Activated CD8-positive, alpha-beta T cell treated with anti-CD3 and anti-CD28 coated beads, Interleukin-2, amount 10 ng/mL, durations not matched to agents 7 days and 5 days (primary cell): ENCODE measurements around the gene SEC63. TPM values are rescaled to one million over a fixed set of nuclear protein-coding genes. Genes with fewer than 3 reads are reported as not detected.

Experiments used
- ATAC-seq: fragments of 150-1000 bp; cut with Tn5 transposase; one replicate; pipeline ENCODE4 v1.10.0; 2021; ENCODE audit warnings: moderate library complexity
- CTCF ChIA-PET: fragments of 350-600 bp; sonication (Branson Sonifier 250); formaldehyde crosslinking; loops from one replicate; lab custom pipeline; 2021; ENCODE audit warnings: antibody characterized with exemption; lab: Charles Lee
- POLR2A ChIA-PET: fragments of 350-600 bp; sonication (Branson Sonifier 250); formaldehyde crosslinking; loops from one replicate; lab custom pipeline; 2021; ENCODE audit warnings: antibody characterized with exemption; lab: Charles Lee
- DNase-seq: peaks from one replicate; pipeline ENCODE4 v3.0.0-alpha.2; 2020
- H3K27ac Mint-ChIP-seq: one replicate; pipeline ENCODE4 v1.8.0; 2021; ENCODE audit warnings: mild to moderate bottlenecking, mixed read lengths
- H3K27me3 Mint-ChIP-seq: one replicate; pipeline ENCODE4 v1.8.0; 2021; ENCODE audit warnings: low read depth, mixed read lengths
- H3K36me3 Mint-ChIP-seq: one replicate; pipeline ENCODE4 v1.8.0; 2021; ENCODE audit warnings: low read depth, mixed read lengths
- H3K4me1 Mint-ChIP-seq: one replicate; pipeline ENCODE4 v1.8.0; 2021; ENCODE audit warnings: low read depth, mixed read lengths
- H3K4me3 Mint-ChIP-seq: one replicate; pipeline ENCODE4 v1.8.0; 2021; ENCODE audit warnings: mild to moderate bottlenecking, mixed read lengths
- H3K9me3 Mint-ChIP-seq: one replicate; pipeline ENCODE4 v1.8.0; 2022; ENCODE audit warnings: mixed read lengths; ENCODE audit not compliant: insufficient read depth
- total RNA-seq, 2 experiments: library from RNA; stranded (reverse); gene quantifications; one replicate each; pipeline ENCODE4 v1.2.3, GENCODE V29; 2021

SEC63 gene
- total RNA-seq, 2 experiments from 2014 or later: 60.4 to 72.6 TPM

- H3K4me3 Mint-ChIP-seq: peak overlapping the region; percentile 71
- DNase-seq (peak; percentile 85), ATAC-seq (peak; percentile 94)
- no peaks in the 10 kb centered on the region for H3K27me3 Mint-ChIP-seq
- no peaks in the 10 kb centered on the region for H3K9me3 Mint-ChIP-seq
- H3K4me1 Mint-ChIP-seq: peaks cover 29% of the 10 kb centered on the region
- peak overlapping the region; percentile 65 for H3K27ac Mint-ChIP-seq
- ChIA-PET CTCF (interaction anchor here (0.6 to 6.9 kb wide), 61 partner anchors 8 to 1749 kb away, joined by 3 to 142 read pairs (median 6); partner anchors contain the start of genes SCML4 and SEC63), POLR2A (interaction anchor here (0.6 to 3.2 kb wide), 8 partner anchors 11 to 135 kb away, joined by 3 to 29 read pairs (median 4); partner anchors contain the start of gene SCML4)
- no peaks in the 10 kb centered on the region for H3K36me3 Mint-ChIP-seq
Measured at GRCh38 chr6:107847844-107848802, 109.9 kb downstream of the SEC63 start.

- Mint-ChIP-seq H3K9me3 (no peaks in the 10 kb centered on the region), H3K27ac (no peak overlapping the region), H3K27me3 (no peaks in the 10 kb centered on the region), H3K4me1 (peaks cover 27% of the 10 kb centered on the region), H3K4me3 (no peak overlapping the region), H3K36me3 (no peaks in the 10 kb centered on the region)
- DNase-seq: peak; percentile 17
- ChIA-PET CTCF (interaction anchor here (1.7 to 6.9 kb wide), 15 partner anchors 12 to 172 kb away, joined by 6 to 142 read pairs (median 42); partner anchors contain the start of gene SCML4), POLR2A (interaction anchor here (0.7 kb wide), 1 partner anchor 24 kb away, joined by 3 read pairs; no protein-coding TSS in a partner anchor)
- ATAC-seq: no peak
Measured at GRCh38 chr6:107846262-107846795, 111.7 kb downstream of the SEC63 start.

GRCh38 chr6:107845777-107846176 lies 112.2 kb downstream of the SEC63 start:
- Mint-ChIP-seq H3K27me3 (no peaks in the 10 kb centered on the region), H3K36me3 (no peaks in the 10 kb centered on the region), H3K27ac (no peak overlapping the region), H3K9me3 (no peaks in the 10 kb centered on the region), H3K4me3 (no peak overlapping the region), H3K4me1 (peaks cover 27% of the 10 kb centered on the region)
- ChIA-PET CTCF (interaction anchor here (3.3 to 6.9 kb wide), 6 partner anchors 18 to 166 kb away, joined by 26 to 142 read pairs (median 59); partner anchors contain the start of gene SCML4), POLR2A (no interaction called here)
- ATAC-seq: no peak
- peak; percentile 18 for DNase-seq

GRCh38 chr6:107843400-107843799 lies 114.6 kb downstream of the SEC63 start:
- no peak overlapping the region for H3K4me3 Mint-ChIP-seq
- no peaks in the 10 kb centered on the region for H3K36me3 Mint-ChIP-seq
- ATAC-seq (no peak), DNase-seq (peak; percentile 20)
- POLR2A ChIA-PET: no interaction called here
- H3K27ac Mint-ChIP-seq: peak overlapping the region; percentile 48
- CTCF ChIA-PET: interaction anchor here (0.8 to 2.9 kb wide), 5 partner anchors 10 to 168 kb away, joined by 3 to 18 read pairs (median 5); no protein-coding TSS in a partner anchor
- H3K9me3 Mint-ChIP-seq: no peaks in the 10 kb centered on the region
- peaks cover 6% of the 10 kb centered on the region for H3K27me3 Mint-ChIP-seq
- H3K4me1 Mint-ChIP-seq: peaks cover 22% of the 10 kb centered on the region

- no peaks in the 10 kb centered on the region for H3K9me3 Mint-ChIP-seq
- no peaks in the 10 kb centered on the region for H3K36me3 Mint-ChIP-seq
- H3K27ac Mint-ChIP-seq: no peak overlapping the region
- H3K4me3 Mint-ChIP-seq: no peak overlapping the region
- ATAC-seq (no peak), DNase-seq (peak; percentile 14)
- peaks cover 7% of the 10 kb centered on the region for H3K27me3 Mint-ChIP-seq
- POLR2A ChIA-PET: no interaction called here
- H3K4me1 Mint-ChIP-seq: peaks cover 10% of the 10 kb centered on the region
- CTCF ChIA-PET: interaction anchor here (1.1 to 2.9 kb wide), 6 partner anchors 14 to 137 kb away, joined by 3 to 18 read pairs (median 4); partner anchors contain the start of gene SCML4
Measured at GRCh38 chr6:107841275-107841670, 116.7 kb downstream of the SEC63 start.

- Mint-ChIP-seq H3K4me1 (peaks cover 10% of the 10 kb centered on the region), H3K27ac (no peak overlapping the region), H3K4me3 (no peak overlapping the region), H3K27me3 (peaks cover 7% of the 10 kb centered on the region), H3K9me3 (no peaks in the 10 kb centered on the region), H3K36me3 (no peaks in the 10 kb centered on the region)
- ChIA-PET CTCF (interaction anchor here (1.1 to 1.9 kb wide), 7 partner anchors 8 to 137 kb away, joined by 3 to 10 read pairs (median 4); partner anchors contain the start of gene SCML4), POLR2A (no interaction called here)
- ATAC-seq (no peak), DNase-seq (peak; percentile 14)
Measured at GRCh38 chr6:107840636-107841274, 117.3 kb downstream of the SEC63 start.

- Mint-ChIP-seq H3K27me3 (no peaks in the 10 kb centered on the region), H3K27ac (no peak overlapping the region), H3K4me3 (no peak overlapping the region), H3K4me1 (peaks cover 16% of the 10 kb centered on the region), H3K36me3 (no peaks in the 10 kb centered on the region), H3K9me3 (no peaks in the 10 kb centered on the region)
- POLR2A ChIA-PET: interaction anchor here (0.6 to 0.9 kb wide), 3 partner anchors 9 to 52 kb away, joined by 3 to 4 read pairs (median 3); no protein-coding TSS in a partner anchor
- CTCF ChIA-PET: interaction anchor here (0.8 to 9.0 kb wide), 3 partner anchors 9 to 15 kb away, joined by 3 to 58 read pairs (median 4); partner anchors contain the start of gene SCML4
- DNase-seq (no peak), ATAC-seq (no peak)
Measured at GRCh38 chr6:107833136-107833535, 124.9 kb downstream of the SEC63 start.

- no peaks in the 10 kb centered on the region for H3K27me3 Mint-ChIP-seq
- no peak overlapping the region for H3K27ac Mint-ChIP-seq
- POLR2A ChIA-PET: interaction anchor here (0.5 to 1.1 kb wide), 4 partner anchors 8 to 52 kb away, joined by 3 to 4 read pairs (median 3); no protein-coding TSS in a partner anchor
- ATAC-seq (peak; percentile 21), DNase-seq (no peak)
- CTCF ChIA-PET: interaction anchor here (1.0 to 9.0 kb wide), 3 partner anchors 8 to 35 kb away, joined by 4 to 58 read pairs (median 4); partner anchors contain the start of gene SCML4
- H3K9me3 Mint-ChIP-seq: no peaks in the 10 kb centered on the region
- no peak overlapping the region for H3K4me3 Mint-ChIP-seq
- no peaks in the 10 kb centered on the region for H3K36me3 Mint-ChIP-seq
- H3K4me1 Mint-ChIP-seq: peaks cover 23% of the 10 kb centered on the region
Measured at GRCh38 chr6:107832151-107833056, 125.6 kb downstream of the SEC63 start.

- POLR2A ChIA-PET: interaction anchor here (1.1 kb wide), 1 partner anchor 90 kb away, joined by 3 read pairs; no protein-coding TSS in a partner anchor
- peaks cover 27% of the 10 kb centered on the region for H3K4me1 Mint-ChIP-seq
- no peak overlapping the region for H3K27ac Mint-ChIP-seq
- H3K4me3 Mint-ChIP-seq: no peak overlapping the region
- H3K27me3 Mint-ChIP-seq: no peaks in the 10 kb centered on the region
- DNase-seq (no peak), ATAC-seq (no peak)
- H3K36me3 Mint-ChIP-seq: no peaks in the 10 kb centered on the region
- CTCF ChIA-PET: interaction anchor here (9.0 kb wide), 1 partner anchor 18 kb away, joined by 58 read pairs; no protein-coding TSS in a partner anchor
- H3K9me3 Mint-ChIP-seq: no peaks in the 10 kb centered on the region
Measured at GRCh38 chr6:107830060-107830459, 127.9 kb downstream of the SEC63 start.

GRCh38 chr6:107827541-107827940 lies 130.5 kb downstream of the SEC63 start:
- CTCF ChIA-PET: interaction anchor here (0.6 to 4.7 kb wide), 5 partner anchors 9 to 98 kb away, joined by 3 to 47 read pairs (median 4); no protein-coding TSS in a partner anchor
- ATAC-seq (peak; percentile 7), DNase-seq (peak; percentile 70)
- H3K4me3 Mint-ChIP-seq: no peak overlapping the region
- H3K9me3 Mint-ChIP-seq: no peaks in the 10 kb centered on the region
- no peaks in the 10 kb centered on the region for H3K27me3 Mint-ChIP-seq
- H3K36me3 Mint-ChIP-seq: peaks cover 7% of the 10 kb centered on the region
- H3K4me1 Mint-ChIP-seq: peaks cover 27% of the 10 kb centered on the region
- no peak overlapping the region for H3K27ac Mint-ChIP-seq
- POLR2A ChIA-PET: interaction anchor here (0.6 to 1.3 kb wide), 3 partner anchors 21 to 101 kb away, joined by 3 read pairs; no protein-coding TSS in a partner anchor
